Measurements from ENCODE around the gene LRRC57. TPM values are rescaled to one million over a fixed set of nuclear protein-coding genes. Genes with fewer than 3 reads are reported as not detected.
A peak's percentile ranks its signal among the peaks of the same experiment; 100 is the strongest.

LRRC57 gene
- total RNA-seq, 2 donors from 2014 or later = 6.9 to 8.3 TPM

- no peak for TF ChIP-seq POLR2A (IDR thresholded peaks at IDR 0.05)
- TF ChIP-seq, protein P1, sequence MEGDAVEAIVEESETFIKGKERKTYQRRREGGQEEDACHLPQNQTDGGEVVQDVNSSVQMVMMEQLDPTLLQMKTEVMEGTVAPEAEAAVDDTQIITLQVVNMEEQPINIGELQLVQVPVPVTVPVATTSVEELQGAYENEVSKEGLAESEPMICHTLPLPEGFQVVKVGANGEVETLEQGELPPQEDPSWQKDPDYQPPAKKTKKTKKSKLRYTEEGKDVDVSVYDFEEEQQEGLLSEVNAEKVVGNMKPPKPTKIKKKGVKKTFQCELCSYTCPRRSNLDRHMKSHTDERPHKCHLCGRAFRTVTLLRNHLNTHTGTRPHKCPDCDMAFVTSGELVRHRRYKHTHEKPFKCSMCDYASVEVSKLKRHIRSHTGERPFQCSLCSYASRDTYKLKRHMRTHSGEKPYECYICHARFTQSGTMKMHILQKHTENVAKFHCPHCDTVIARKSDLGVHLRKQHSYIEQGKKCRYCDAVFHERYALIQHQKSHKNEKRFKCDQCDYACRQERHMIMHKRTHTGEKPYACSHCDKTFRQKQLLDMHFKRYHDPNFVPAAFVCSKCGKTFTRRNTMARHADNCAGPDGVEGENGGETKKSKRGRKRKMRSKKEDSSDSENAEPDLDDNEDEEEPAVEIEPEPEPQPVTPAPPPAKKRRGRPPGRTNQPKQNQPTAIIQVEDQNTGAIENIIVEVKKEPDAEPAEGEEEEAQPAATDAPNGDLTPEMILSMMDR (IDR thresholded peaks at IDR 0.05) = no peak
Measured at GRCh38 chr15:42490291-42490670, 58.3 kb downstream of the LRRC57 start.

More at GRCh38 chr15:42490291-42490670, 58.3 kb downstream of the LRRC57 start:
- Histone ChIP-seq H3K4me3 (peak overlapping the region; percentile 44 to 47), H3K27me3 (no peaks in the 10 kb centered on the region), H3K36me3 (replicated peaks in 1 of 2; ENCODE audit: insufficient read depth in 1 of 2, low read depth in 2 of 2) (no peaks in the 10 kb centered on the region), H3K9me3 (no peaks in the 10 kb centered on the region), H3K4me1 (peaks cover 16% of the 10 kb centered on the region), H3K27ac (peak overlapping the region in 3 of 4 donors; percentile 88 to 95 (median 91))
- WGBS, 2 donors = 2% methylated on average over 11 of the region's 11 CpGs
- intact Hi-C loops (cut with DNase I) = no loop called here
- ATAC-seq (no peak), DNase-seq (no peak)

Other genes starting within 250 kb of the LRRC57 start
- 1 to 10 TPM; 6.3 to 9.6 TPM for gene CAPN3, start 189.3 kb downstream of the LRRC57 start, total RNA-seq
- 10 to 100 TPM; 28.0 to 37.6 TPM for gene ZNF106, start 57.7 kb downstream of the LRRC57 start, total RNA-seq
- gene SNAP23, start 53.2 kb downstream of the LRRC57 start, total RNA-seq = 10 to 100 TPM; 29.8 to 42.2 TPM
- 10 to 100 TPM in 1 of 2 donors, 1 to 10 TPM in 1; 8.6 to 24.7 TPM for gene HAUS2, start within 50 bp of the LRRC57 start, total RNA-seq
- gene STARD9, start 26.8 kb upstream of the LRRC57 start, total RNA-seq = 1 to 10 TPM; 1.3 to 4.7 TPM
- 10 to 100 TPM in 1 of 2 donors, 1 to 10 TPM in 1; 9.9 to 19.1 TPM for gene CDAN1, start 188.3 kb upstream of the LRRC57 start, total RNA-seq

Data from body of pancreas (tissue), 4 donors.